GM10248 (cell line): ENCODE data around the gene DUSP22.

Experiments used
- CTCF ChIA-PET: fragments of 300-600 bp; sonication (Branson Sonifier 250); formaldehyde crosslinking; extraction: SDS; loops from one replicate; lab custom pipeline; 2021; ENCODE audit warnings: antibody characterized with exemption; lab: Yijun Ruan, JAX
- POLR2A ChIA-PET: fragments of 350-650 bp; sonication (Branson Sonifier 250); formaldehyde crosslinking; extraction: SDS; loops from one replicate; lab custom pipeline; 2020; ENCODE audit warnings: antibody characterized with exemption; lab: Yijun Ruan, JAX
- DNase-seq: peaks from one replicate; pipeline ENCODE4 v3.0.0; 2012; ENCODE audit errors: extremely low spot score
- CTCF ChIP-seq: IDR thresholded peaks from 2 replicates; pipeline ENCODE4 v1.5.1; 2012; ENCODE audit warnings: mild to moderate bottlenecking, low read depth; ENCODE audit errors: extremely low read depth, missing control alignments, control extremely low read depth

The DUSP22 gene

GRCh38 chr6:399785-400534 lies 107.7 kb downstream of the DUSP22 start:
- TF ChIP-seq CTCF, result no peak
- ChIA-PET POLR2A (interaction anchor here (0.6 to 8.9 kb wide), 9 partner anchors 9 to 210 kb away, joined by 3 to 93 read pairs (median 4); partner anchors contain the start of gene IRF4), CTCF (interaction anchor here (0.8 to 3.9 kb wide), 9 partner anchors 8 to 212 kb away, joined by 3 to 41 read pairs (median 3); partner anchors contain the start of gene IRF4)
- peak; percentile 76 for DNase-seq

- POLR2A ChIA-PET, result interaction anchor here (8.9 kb wide), 1 partner anchor 9 kb away, joined by 93 read pairs; the partner anchor contains the start of gene IRF4
- DNase-seq, result no peak
- CTCF ChIA-PET, result interaction anchor here (1.4 to 1.6 kb wide), 2 partner anchors 11 to 210 kb away, joined by 3 to 5 read pairs; no protein-coding TSS in a partner anchor
- TF ChIP-seq CTCF, result no peak
Observed at GRCh38 chr6:400815-401214, 108.5 kb downstream of the DUSP22 start.
